IPS-20b (cell line): ENCODE data around the gene ANO4.
A peak's percentile ranks its signal among the peaks of the same experiment; 100 is the strongest.

ENCODE experiments used
- H3K27ac ChIP-seq: one replicate; pipeline ENCODE4 v1.5.1; 2013; ENCODE audit warnings: low read length
- H3K27me3 ChIP-seq: 2 replicates; pipeline ENCODE4 v1.6.1; 2013; ENCODE audit warnings: mild to moderate bottlenecking, low read length, inconsistent platforms; ENCODE audit not compliant: insufficient read depth
- H3K36me3 ChIP-seq: 2 replicates; pipeline ENCODE4 v1.6.1; 2013; ENCODE audit warnings: low read depth, mild to moderate bottlenecking, inconsistent platforms, low read length, moderate library complexity; ENCODE audit not compliant: insufficient read depth
- H3K4me1 ChIP-seq: 2 replicates; pipeline ENCODE4 v1.6.1; 2013; ENCODE audit warnings: mild to moderate bottlenecking, control low read depth, inconsistent platforms, low read length, moderate library complexity; ENCODE audit not compliant: insufficient read depth
- H3K4me3 ChIP-seq: 2 replicates; pipeline ENCODE4 v1.5.1; 2013; ENCODE audit warnings: mild to moderate bottlenecking, low read length, inconsistent platforms
- H3K9ac ChIP-seq: 2 replicates; pipeline ENCODE4 v1.6.1; 2013; ENCODE audit warnings: low read depth, mild to moderate bottlenecking, inconsistent platforms, low read length, moderate library complexity
- H3K9me3 ChIP-seq: 2 replicates; pipeline ENCODE4 v1.6.1; 2013; ENCODE audit warnings: mild to moderate bottlenecking, low read depth, low read length, inconsistent platforms; ENCODE audit not compliant: insufficient read depth

The ANO4 gene

DNA sequence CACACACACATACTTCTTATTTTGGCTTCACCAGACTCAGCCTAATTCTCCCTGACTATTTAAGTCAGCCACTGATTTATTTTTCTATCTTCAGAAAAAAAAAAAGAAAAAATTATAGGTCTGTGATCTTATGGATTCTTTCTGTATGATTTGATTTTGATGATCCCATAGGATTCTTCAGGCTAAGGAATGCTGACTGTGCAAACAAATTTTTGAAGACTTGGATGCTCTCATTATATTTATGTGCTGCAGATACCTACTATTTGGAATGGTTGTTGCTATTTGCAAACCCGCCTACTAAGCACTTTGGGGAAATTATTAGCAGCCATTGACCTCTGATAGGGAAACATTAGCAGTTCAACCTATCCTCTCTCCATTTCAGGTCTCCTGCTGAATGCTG, 4.0 kb upstream of the ANO4 start:
- Histone ChIP-seq H3K4me3 (no peak overlapping the region), H3K4me1 (peaks cover 26% of the 10 kb centered on the region), H3K9me3 (no peaks in the 10 kb centered on the region), H3K27me3 (peaks cover 6% of the 10 kb centered on the region; the same call in 1 of the 2 replicates), H3K36me3 (no peaks in the 10 kb centered on the region), H3K27ac (no peak overlapping the region), H3K9ac (no peak overlapping the region)

DNA sequence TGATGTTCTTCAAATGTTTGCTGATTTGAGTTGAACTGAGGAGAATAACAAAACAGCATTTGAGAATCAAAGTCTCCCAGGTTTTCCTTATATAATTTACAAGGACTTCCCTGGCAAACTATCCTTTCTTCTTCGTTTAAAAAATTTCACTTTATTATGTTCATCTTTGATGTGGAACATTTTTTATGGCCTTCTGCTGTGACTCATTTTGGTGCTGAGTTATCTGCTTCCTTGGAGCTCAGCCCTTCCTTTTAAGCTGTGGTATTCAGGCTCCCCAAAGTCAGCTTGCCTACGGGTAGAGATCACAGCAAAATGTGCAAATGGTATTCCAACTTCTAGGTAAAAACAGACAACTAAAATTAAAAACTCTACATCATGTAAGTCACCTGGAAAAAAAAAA, 1.4 kb upstream of the ANO4 start:
- no peak overlapping the region for H3K27ac ChIP-seq
- no peak overlapping the region for H3K4me3 ChIP-seq
- peaks cover 49% of the 10 kb centered on the region for H3K4me1 ChIP-seq
- peaks cover 13% of the 10 kb centered on the region; the same call in 1 of the 2 replicates for H3K27me3 ChIP-seq
- no peaks in the 10 kb centered on the region for H3K9me3 ChIP-seq
- H3K36me3 ChIP-seq, result no peaks in the 10 kb centered on the region
- no peak overlapping the region for H3K9ac ChIP-seq

DNA sequence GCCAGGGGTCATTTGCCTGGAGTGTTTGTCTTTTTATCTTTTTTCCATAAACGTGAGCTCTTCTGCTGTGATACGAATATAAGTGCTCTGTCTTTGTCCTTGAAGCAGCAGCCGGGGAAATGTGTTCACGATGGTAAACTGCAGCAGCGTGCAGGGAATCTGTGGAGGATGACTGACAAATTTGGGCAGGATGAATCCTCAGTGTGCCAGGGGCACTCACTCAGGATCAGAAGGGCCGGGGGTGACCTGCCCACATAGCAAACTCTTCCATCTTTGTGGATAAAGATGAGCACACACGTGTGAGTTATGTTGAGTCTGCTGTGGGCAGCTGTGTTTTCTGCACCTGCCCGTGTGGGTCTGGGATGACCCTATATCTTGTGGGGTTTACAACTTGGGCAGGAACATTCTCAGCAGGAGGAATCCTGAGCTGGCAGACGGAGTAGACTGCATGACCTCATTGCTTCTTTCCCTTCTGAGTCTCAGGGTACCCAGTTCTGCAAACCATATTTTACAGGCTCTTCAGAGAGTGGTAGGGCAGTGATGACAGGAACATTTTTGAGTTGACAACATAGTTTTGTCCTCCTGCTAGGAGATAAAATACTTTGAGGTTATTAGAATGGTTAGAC, 711 bp downstream of the ANO4 start:
- H3K36me3 ChIP-seq, result no peaks in the 10 kb centered on the region
- no peak overlapping the region for H3K27ac ChIP-seq
- H3K4me3 ChIP-seq, result peak overlapping the region; percentile 58; the same call in 1 of the 2 replicates
- peaks cover 13% of the 10 kb centered on the region; the same call in 1 of the 2 replicates for H3K27me3 ChIP-seq
- no peak overlapping the region for H3K9ac ChIP-seq
- no peaks in the 10 kb centered on the region for H3K9me3 ChIP-seq
- peaks cover 44% of the 10 kb centered on the region for H3K4me1 ChIP-seq

DNA sequence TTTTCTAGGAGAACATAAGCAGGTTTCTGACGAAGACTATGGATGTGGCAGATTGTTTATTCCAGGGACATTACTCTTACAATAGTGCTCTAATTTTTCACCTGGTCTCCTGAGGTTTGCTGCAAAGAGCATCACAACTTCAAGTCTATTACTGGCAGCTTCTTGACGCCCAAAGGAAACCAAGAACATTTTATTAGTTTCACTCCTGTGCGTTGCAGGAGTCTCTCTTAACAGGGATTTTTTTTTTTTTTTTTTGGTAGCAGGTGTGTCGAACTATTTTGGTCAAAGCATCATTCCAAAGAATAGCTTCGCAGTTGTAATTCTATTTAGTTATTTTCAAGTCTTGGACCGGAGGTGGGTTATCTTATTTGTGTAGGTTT, 1.2 kb downstream of the ANO4 start:
- Histone ChIP-seq H3K9ac (no peak overlapping the region), H3K4me3 (0 out of 2 replicates have a peak overlapping the region, but pooled peaks have one; percentile 58), H3K36me3 (no peaks in the 10 kb centered on the region), H3K27ac (no peak overlapping the region), H3K4me1 (peaks cover 44% of the 10 kb centered on the region), H3K9me3 (no peaks in the 10 kb centered on the region), H3K27me3 (peaks cover 13% of the 10 kb centered on the region; the same call in 1 of the 2 replicates)

DNA sequence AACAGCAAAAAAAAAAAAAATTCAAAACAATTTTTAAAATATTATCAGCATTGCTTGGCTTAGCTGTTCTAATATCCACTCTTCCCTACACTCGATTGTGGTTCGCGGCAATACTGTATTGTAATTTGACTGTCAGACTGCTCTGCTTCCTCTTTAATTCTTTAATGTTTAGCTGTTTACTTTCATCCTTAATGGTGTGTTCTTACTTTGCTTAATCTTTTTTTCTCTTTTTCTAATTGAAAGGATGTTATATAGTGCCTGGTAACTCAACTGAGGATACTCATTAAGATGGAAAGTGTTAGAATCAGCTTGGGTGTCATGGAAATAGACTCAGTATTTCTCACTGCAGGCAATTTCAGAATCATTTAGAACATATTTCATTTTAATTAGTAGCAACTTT, 2.0 kb downstream of the ANO4 start:
- Histone ChIP-seq H3K27me3 (peaks cover 13% of the 10 kb centered on the region; the same call in 1 of the 2 replicates), H3K36me3 (no peaks in the 10 kb centered on the region), H3K4me3 (no peak overlapping the region), H3K27ac (no peak overlapping the region), H3K9ac (no peak overlapping the region), H3K9me3 (no peaks in the 10 kb centered on the region), H3K4me1 (peaks cover 44% of the 10 kb centered on the region)

DNA sequence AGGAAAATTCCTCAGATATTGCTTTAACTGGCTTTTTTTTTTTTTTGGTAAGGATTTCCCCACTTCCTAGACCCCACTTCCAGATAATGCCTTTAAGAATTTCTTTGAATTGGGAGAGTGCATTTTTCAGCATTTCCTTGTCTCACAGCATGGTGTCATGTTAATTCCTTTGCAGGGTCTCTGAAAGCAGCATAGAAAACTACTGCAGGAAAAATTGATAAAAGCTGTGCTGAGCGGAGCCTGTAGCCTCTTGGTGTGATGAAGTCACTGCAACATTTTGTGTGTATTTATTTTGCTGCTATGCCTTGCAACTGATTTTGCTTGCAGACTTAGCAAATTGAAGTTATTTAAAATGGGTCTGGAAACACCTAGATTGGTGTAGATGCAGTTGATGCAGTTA, 2.7 kb downstream of the ANO4 start:
- H3K27ac ChIP-seq, result no peak overlapping the region
- peaks cover 13% of the 10 kb centered on the region; the same call in 1 of the 2 replicates for H3K27me3 ChIP-seq

DNA sequence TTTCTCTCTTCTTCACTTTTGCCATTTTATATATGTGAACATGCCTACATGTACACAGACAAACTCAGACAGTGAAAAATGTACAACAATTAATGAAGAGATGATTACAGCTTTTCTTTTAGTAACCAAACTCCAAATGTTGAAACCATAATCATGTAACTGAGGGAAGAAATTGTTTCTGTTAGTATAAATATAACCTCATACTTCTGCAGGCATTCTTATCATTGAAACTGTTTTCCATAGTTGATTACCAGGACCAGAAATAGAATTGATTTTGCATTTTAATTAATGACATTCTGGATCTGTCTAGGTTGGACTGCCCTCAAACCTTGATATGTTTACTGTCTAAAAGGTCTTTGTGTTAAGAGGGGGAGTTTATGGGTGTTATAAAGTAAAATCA, 3.2 kb downstream of the ANO4 start:
- Histone ChIP-seq H3K9me3 (no peaks in the 10 kb centered on the region), H3K9ac (no peak overlapping the region; the same call in 1 of the 2 replicates)

More for the DNA sequence above, 2.7 kb downstream of the ANO4 start:
- H3K4me3 ChIP-seq, result peak overlapping the region; percentile 23; the same call in 1 of the 2 replicates
- peaks cover 44% of the 10 kb centered on the region for H3K4me1 ChIP-seq
- H3K36me3 ChIP-seq, result no peaks in the 10 kb centered on the region
- H3K9me3 ChIP-seq, result no peaks in the 10 kb centered on the region
- peak overlapping the region; percentile 18; the same call in 1 of the 2 replicates for H3K9ac ChIP-seq

DNA sequence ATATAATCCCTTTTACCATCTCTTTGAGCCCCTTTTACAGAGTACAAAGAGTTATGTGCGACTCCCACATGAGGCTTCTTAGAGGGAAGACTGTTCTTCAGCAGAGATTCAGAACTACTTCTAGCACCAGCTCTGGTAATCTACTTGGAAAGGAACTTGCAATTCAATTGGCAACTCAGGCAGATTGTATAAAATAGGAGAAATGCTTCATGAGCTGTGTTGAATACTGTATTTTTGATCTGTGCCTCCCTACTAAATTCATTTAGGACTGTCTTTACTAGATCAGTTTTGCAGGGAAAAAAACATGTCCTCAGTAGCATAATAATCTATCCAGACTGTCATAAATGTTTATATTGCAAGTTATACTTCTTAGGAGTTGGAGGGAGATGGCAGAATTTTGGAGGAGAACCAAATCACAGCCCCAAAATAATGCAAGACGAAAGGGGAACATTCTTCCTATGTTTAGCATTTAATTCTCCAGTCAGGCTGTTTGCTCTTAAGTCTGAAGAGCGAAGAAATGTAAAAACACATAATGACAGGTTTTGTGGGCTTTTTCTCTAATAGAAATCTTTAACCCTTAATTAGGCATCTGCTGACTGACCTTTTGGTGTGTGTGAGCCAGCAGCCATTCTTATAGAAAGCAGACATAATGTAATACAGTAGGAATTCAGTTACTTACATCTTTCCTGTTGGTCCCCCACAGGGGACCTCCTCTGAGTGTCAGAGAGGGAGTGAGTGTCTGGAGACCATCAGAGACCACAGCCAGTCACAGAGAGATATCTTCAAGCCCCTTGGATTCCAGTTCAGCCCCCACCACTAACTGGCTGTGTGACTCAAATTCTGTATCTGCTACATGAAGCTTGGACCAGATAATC, 3.9 kb downstream of the ANO4 start:
- peaks cover 44% of the 10 kb centered on the region for H3K4me1 ChIP-seq
- no peak overlapping the region for H3K4me3 ChIP-seq
- H3K9ac ChIP-seq, result no peak overlapping the region

More for the DNA sequence above, 3.2 kb downstream of the ANO4 start:
- Histone ChIP-seq H3K27me3 (peaks cover 13% of the 10 kb centered on the region; the same call in 1 of the 2 replicates), H3K4me3 (no peak overlapping the region), H3K4me1 (peaks cover 44% of the 10 kb centered on the region), H3K27ac (no peak overlapping the region), H3K36me3 (no peaks in the 10 kb centered on the region)

DNA sequence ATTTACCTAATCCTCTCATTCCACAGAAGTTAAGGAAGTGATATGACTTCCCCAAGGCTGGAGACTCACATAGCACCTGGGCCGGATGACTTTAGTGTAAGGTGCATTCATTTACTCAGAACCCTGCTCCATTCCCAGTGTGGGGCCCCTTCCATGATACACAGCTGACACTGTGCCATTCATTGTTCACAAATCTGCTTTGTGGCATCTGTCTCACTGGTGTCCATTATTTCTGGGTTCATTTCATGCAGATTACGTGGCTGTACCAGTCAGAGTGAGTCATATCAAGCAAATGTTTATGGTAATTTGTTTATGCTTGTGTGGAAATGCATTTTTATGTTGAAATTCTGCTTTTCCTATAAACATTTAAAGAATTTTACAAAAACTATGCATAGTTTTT, 5.2 kb downstream of the ANO4 start:
- Histone ChIP-seq H3K4me1 (peaks cover 40% of the 10 kb centered on the region), H3K36me3 (no peaks in the 10 kb centered on the region), H3K4me3 (no peak overlapping the region), H3K27ac (no peak overlapping the region), H3K27me3 (peaks cover 13% of the 10 kb centered on the region; the same call in 1 of the 2 replicates), H3K9me3 (no peaks in the 10 kb centered on the region), H3K9ac (no peak overlapping the region)

More for the DNA sequence above, 3.9 kb downstream of the ANO4 start:
- Histone ChIP-seq H3K27ac (no peak overlapping the region), H3K27me3 (peaks cover 13% of the 10 kb centered on the region; the same call in 1 of the 2 replicates), H3K9me3 (no peaks in the 10 kb centered on the region), H3K36me3 (no peaks in the 10 kb centered on the region)

DNA sequence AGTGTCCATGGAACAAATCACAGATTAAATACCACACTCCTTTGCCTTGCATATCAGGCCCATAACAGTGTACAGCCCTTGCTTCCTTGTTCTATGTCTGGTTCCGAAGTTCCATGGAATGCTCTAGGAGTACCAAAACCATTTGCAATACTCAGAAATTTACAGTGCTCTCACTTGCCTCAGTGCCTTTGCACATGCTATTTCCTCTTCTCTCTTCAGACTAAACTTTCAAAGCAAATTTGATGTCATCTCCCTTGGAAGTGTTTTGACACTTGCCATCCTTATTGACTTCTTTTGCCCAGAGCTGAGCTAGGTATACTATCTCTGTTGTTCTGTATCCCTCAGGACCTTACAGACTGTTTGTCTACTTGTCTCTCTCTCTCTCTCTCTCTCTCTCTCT, 6.1 kb downstream of the ANO4 start:
- Histone ChIP-seq H3K4me3 (no peak overlapping the region), H3K9ac (no peak overlapping the region), H3K4me1 (peaks cover 31% of the 10 kb centered on the region; the same call in 1 of the 2 replicates), H3K9me3 (no peaks in the 10 kb centered on the region), H3K36me3 (no peaks in the 10 kb centered on the region), H3K27ac (no peak overlapping the region), H3K27me3 (peaks cover 6% of the 10 kb centered on the region; the same call in 1 of the 2 replicates)

DNA sequence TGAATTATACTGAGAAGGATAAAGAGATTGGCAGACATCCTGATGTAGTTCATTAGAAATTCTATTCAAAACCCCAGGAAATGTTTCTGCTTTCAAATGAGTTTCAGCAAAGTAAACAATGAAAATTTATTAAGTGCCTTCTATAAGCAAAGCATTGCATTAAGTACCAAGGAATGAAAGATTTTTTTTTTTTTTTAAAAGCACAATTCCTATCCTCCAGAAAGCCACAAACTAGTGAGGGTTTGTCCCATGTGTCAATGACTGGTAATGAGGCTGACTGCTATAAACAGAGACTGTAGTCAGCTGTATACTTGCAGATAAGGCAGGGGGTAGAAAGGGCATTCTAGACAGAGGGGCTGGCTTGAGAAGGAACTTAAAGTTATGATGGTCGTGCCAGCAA, 6.7 kb downstream of the ANO4 start:
- Histone ChIP-seq H3K36me3 (no peaks in the 10 kb centered on the region), H3K9me3 (no peaks in the 10 kb centered on the region), H3K27ac (no peak overlapping the region), H3K27me3 (no peaks in the 10 kb centered on the region), H3K9ac (no peak overlapping the region), H3K4me1 (peaks cover 26% of the 10 kb centered on the region; the same call in 1 of the 2 replicates), H3K4me3 (no peak overlapping the region)
